Lung (tissue), 12 donors: ENCODE data around the gene GUCY2D. TPM values are rescaled to one million over a fixed set of nuclear protein-coding genes. Genes with fewer than 3 reads are reported as not detected.

Experiments
- ATAC-seq: fragments of 200-7000 bp; cut with Tn5 transposase; one replicate; pipeline ENCODE4 v1.9.1; 2020; ENCODE audit warnings: moderate number of reproducible peaks; ENCODE audit not compliant: insufficient read depth, low FRiP score
- DNase-seq, 3 donors: peaks; one replicate each; pipeline ENCODE4 v3.0.0-alpha.2; 2013 to 2017
- H3K27ac ChIP-seq, 2 donors: one replicate each; pipeline ENCODE4 v1.5.1; 2013; ENCODE audit warnings: mild to moderate bottlenecking in 2 of 2, moderate library complexity in 2 of 2, control low read depth in 1 of 2, inconsistent platforms in 1 of 2, low read depth in 1 of 2, low read length in 1 of 2
- H3K27me3 ChIP-seq, 3 donors: one replicate each; pipeline ENCODE4 v1.5.1; 2013; ENCODE audit warnings: low read length in 2 of 3; ENCODE audit not compliant: control insufficient read depth in 3 of 3, insufficient read depth in 3 of 3
- H3K36me3 ChIP-seq, 4 donors: one replicate each; pipeline ENCODE4 v1.5.1; 2013; ENCODE audit warnings: low read length in 4 of 4, mild to moderate bottlenecking in 1 of 4, moderate library complexity in 1 of 4; ENCODE audit not compliant: control insufficient read depth in 4 of 4, insufficient read depth in 4 of 4
- H3K4me1 ChIP-seq, 5 donors: one replicate each; pipeline ENCODE4 v1.5.1; 2013; ENCODE audit warnings: low read length in 5 of 5, mild to moderate bottlenecking in 2 of 5, moderate library complexity in 1 of 5; ENCODE audit not compliant: control insufficient read depth in 5 of 5, insufficient read depth in 5 of 5
- H3K4me3 ChIP-seq: one replicate; pipeline ENCODE4 v1.5.1; 2013; ENCODE audit warnings: mild to moderate bottlenecking, control low read depth, moderate library complexity
- H3K9ac ChIP-seq, 2 donors: one replicate each; pipeline ENCODE4 v1.5.1; 2013; ENCODE audit warnings: low read length in 2 of 2, control low read depth in 1 of 2; ENCODE audit not compliant: insufficient read depth in 1 of 2
- H3K9me3 ChIP-seq, 4 donors: one replicate each; pipeline ENCODE4 v1.5.1; 2013; ENCODE audit warnings: low read length in 3 of 4, mild to moderate bottlenecking in 1 of 4, moderate library complexity in 1 of 4; ENCODE audit not compliant: control insufficient read depth in 4 of 4, insufficient read depth in 3 of 4
- CTCF ChIP-seq: IDR thresholded peaks from 2 replicates; pipeline ENCODE4 v1.5.1; 2012; ENCODE audit warnings: mild to moderate bottlenecking; ENCODE audit errors: control extremely low read depth, extremely low read depth
- WGBS, 2 donors: extraction: QIAGEN DNeasy Blood & Tissue Kit; methylation state at CpG; one replicate each; pipeline ENCODE4 v1.1.7; 2013; 5-methylcytosine and 5-hydroxymethylcytosine counted together
- polyA plus RNA-seq, 2 donors: library from polyadenylated mRNA; stranded (reverse); fragments of 200-250 nt; gene quantifications; one replicate each; pipeline ENCODE4 v1.2.1, GENCODE V29; 2013
- total RNA-seq, 2 donors: library from RNA; depleted of rRNA in 1 of 2; stranded (reverse); fragments of >200 nt in 1 of 2; gene quantifications; one replicate each; pipeline ENCODE4 v1.2.1, GENCODE V29; 2014 to 2021
- donor health status: control.
- donor health status: control.
- donor health status: Bipolar disorder and iron deficiency.
- donor health status: healthy.
- donor health status: DM: yes; HTN: yes; CAD: no.

The GUCY2D gene
- total and polyA plus RNA-seq, 4 donors = 0.20 to 1.8 (median 0.39) TPM

- Histone ChIP-seq H3K27me3 (peaks cover 0 to 49% (median 44%) of the 10 kb centered on the region in 3 donors), H3K4me1 (peaks cover 0 to 21% (median 0%) of the 10 kb centered on the region in 5 donors), H3K9me3 (no peaks in the 10 kb centered on the region), H3K9ac (no peak overlapping the region), H3K27ac (no peak overlapping the region), H3K4me3 (no peak overlapping the region), H3K36me3 (no peaks in the 10 kb centered on the region)
- ATAC-seq (no peak), DNase-seq (no peak)
- no peak for TF ChIP-seq CTCF
- 71 to 87% methylated on average over 3 of the region's 3 CpGs for WGBS, 2 donors
These were observed 67.1 kb downstream of the GUCY2D start for GRCh38 chr17:8069587-8069860.

Other genes with a start within 250 kb of the GUCY2D start
- gene KDM6B, start 168.4 kb upstream of the GUCY2D start, total RNA-seq = 10 to 100 TPM; 21.0 to 52.9 TPM
- 10 to 100 TPM; 30.2 to 38.9 TPM for gene KDM6B, start 168.4 kb upstream of the GUCY2D start, polyA plus RNA-seq
- gene TMEM88, start 147.5 kb upstream of the GUCY2D start, total RNA-seq = 10 to 100 TPM in 1 of 2 donors, 1 to 10 TPM in 1; 6.3 to 11.2 TPM
- gene TMEM88, start 147.5 kb upstream of the GUCY2D start, polyA plus RNA-seq = 10 to 100 TPM; 11.5 to 19.6 TPM
- gene NAA38, start 145.1 kb upstream of the GUCY2D start, total RNA-seq = 10 to 100 TPM; 58.2 to 85.3 TPM
- 100 to 1,000 TPM; 120 to 239 TPM for gene NAA38, start 145.1 kb upstream of the GUCY2D start, polyA plus RNA-seq
- gene CYB5D1, start 144.6 kb upstream of the GUCY2D start, total RNA-seq = 10 to 100 TPM; 17.9 to 21.6 TPM
- 10 to 100 TPM in 1 of 2 donors, 1 to 10 TPM in 1; 5.5 to 10.1 TPM for gene CYB5D1, start 144.6 kb upstream of the GUCY2D start, polyA plus RNA-seq
- gene CHD3, start 113.8 kb upstream of the GUCY2D start, total RNA-seq = 100 to 1,000 TPM in 1 of 2 donors, 10 to 100 TPM in 1; 83.0 to 112 TPM
- gene CHD3, start 113.8 kb upstream of the GUCY2D start, polyA plus RNA-seq = 10 to 100 TPM; 60.9 to 69.9 TPM
- 1 to 10 TPM; 5.4 to 8.0 TPM for gene RNF227, start 86.3 kb upstream of the GUCY2D start, total RNA-seq
- gene RNF227, start 86.3 kb upstream of the GUCY2D start, polyA plus RNA-seq = 1 to 10 TPM; 4.1 to 6.0 TPM
- gene KCNAB3, start 72.8 kb upstream of the GUCY2D start, total RNA-seq = 1 to 10 TPM; 1.3 to 5.8 TPM
- gene KCNAB3, start 72.8 kb upstream of the GUCY2D start, polyA plus RNA-seq = 1 to 10 TPM; 2.6 to 3.9 TPM
- gene TRAPPC1, start 70.7 kb upstream of the GUCY2D start, total RNA-seq = 100 to 1,000 TPM in 1 of 2 donors, 10 to 100 TPM in 1; 58.9 to 158 TPM
- 100 to 1,000 TPM; 172 to 213 TPM for gene TRAPPC1, start 70.7 kb upstream of the GUCY2D start, polyA plus RNA-seq
- 10 to 100 TPM; 60.2 to 72.0 TPM for gene CNTROB, start 70.4 kb upstream of the GUCY2D start, total RNA-seq
- gene CNTROB, start 70.4 kb upstream of the GUCY2D start, polyA plus RNA-seq = 10 to 100 TPM; 42.7 to 74.1 TPM
- 100 to 1,000 TPM in 1 of 2 donors, 1 to 10 TPM in 1; 3.4 to 135 TPM for gene ALOX15B, start 36.4 kb downstream of the GUCY2D start, total RNA-seq
- 10 to 100 TPM; 64.9 to 82.7 TPM for gene ALOX15B, start 36.4 kb downstream of the GUCY2D start, polyA plus RNA-seq
- gene ALOX12B, start 85.1 kb downstream of the GUCY2D start, total RNA-seq = under 1 TPM; 0.46 to 0.48 TPM
- gene ALOX12B, start 85.1 kb downstream of the GUCY2D start, polyA plus RNA-seq = under 1 TPM in 1 of 2 donors, not detected in 1; 0.06 TPM
- gene ALOXE3, start 115.9 kb downstream of the GUCY2D start, total RNA-seq = under 1 TPM in 1 of 2 donors, not detected in 1; 0.12 TPM
- gene ALOXE3, start 115.9 kb downstream of the GUCY2D start, polyA plus RNA-seq = under 1 TPM; 0.28 to 0.68 TPM
- under 1 TPM in 1 of 2 donors, not detected in 1; 0.55 TPM for gene HES7, start 121.5 kb downstream of the GUCY2D start, total RNA-seq
- gene HES7, start 121.5 kb downstream of the GUCY2D start, polyA plus RNA-seq = under 1 TPM; 0.22 to 0.28 TPM
- gene PER1, start 149.8 kb downstream of the GUCY2D start, total RNA-seq = 100 to 1,000 TPM; 132 to 238 TPM
- gene PER1, start 149.8 kb downstream of the GUCY2D start, polyA plus RNA-seq = 100 to 1,000 TPM in 1 of 2 donors, 10 to 100 TPM in 1; 93.5 to 126 TPM
- gene VAMP2, start 160.3 kb downstream of the GUCY2D start, total RNA-seq = 10 to 100 TPM; 33.9 to 76.2 TPM
- 10 to 100 TPM; 45.4 to 46.2 TPM for gene VAMP2, start 160.3 kb downstream of the GUCY2D start, polyA plus RNA-seq
- gene TMEM107, start 173.8 kb downstream of the GUCY2D start, total RNA-seq = 10 to 100 TPM; 24.4 to 33.1 TPM
- 10 to 100 TPM; 13.2 to 19.0 TPM for gene TMEM107, start 173.8 kb downstream of the GUCY2D start, polyA plus RNA-seq
- 10 to 100 TPM in 1 of 2 donors, 1 to 10 TPM in 1; 5.3 to 10.8 TPM for gene BORCS6, start 187.6 kb downstream of the GUCY2D start, total RNA-seq
- gene BORCS6, start 187.6 kb downstream of the GUCY2D start, polyA plus RNA-seq = 10 to 100 TPM in 1 of 2 donors, 1 to 10 TPM in 1; 5.6 to 10.5 TPM
- gene AURKB, start 208.0 kb downstream of the GUCY2D start, total RNA-seq = 1 to 10 TPM; 2.1 to 3.9 TPM
- 1 to 10 TPM; 3.6 to 5.7 TPM for gene AURKB, start 208.0 kb downstream of the GUCY2D start, polyA plus RNA-seq
- gene CTC1, start 245.4 kb downstream of the GUCY2D start, total RNA-seq = 10 to 100 TPM; 27.7 to 45.3 TPM
- gene CTC1, start 245.4 kb downstream of the GUCY2D start, polyA plus RNA-seq = 10 to 100 TPM; 19.1 to 26.5 TPM
- gene PFAS, start 246.7 kb downstream of the GUCY2D start, total RNA-seq = 10 to 100 TPM; 20.1 to 47.6 TPM
- gene PFAS, start 246.7 kb downstream of the GUCY2D start, polyA plus RNA-seq = 10 to 100 TPM; 14.0 to 15.3 TPM